Stimulated activated naive CD8-positive, alpha-beta T cell treated with anti-CD3 and anti-CD28 coated beads, Interleukin-15, Interleukin-2, amounts not matched to agents 100 ng/mL and 50 ng/mL, for 24 hours (primary cell): ENCODE measurements around the gene TSPAN5.

Experiments
- H3K27ac Mint-ChIP-seq: one replicate; pipeline ENCODE4 v1.8.0; 2021; ENCODE audit warnings: mild to moderate bottlenecking, mixed read lengths
- H3K27me3 Mint-ChIP-seq: one replicate; pipeline ENCODE4 v1.8.0; 2021; ENCODE audit warnings: mixed read lengths
- H3K36me3 Mint-ChIP-seq: one replicate; pipeline ENCODE4 v1.8.0; 2021; ENCODE audit warnings: low read depth, mixed read lengths
- H3K4me1 Mint-ChIP-seq: one replicate; pipeline ENCODE4 v1.8.0; 2021; ENCODE audit warnings: low read depth, mixed read lengths
- H3K4me3 Mint-ChIP-seq: one replicate; pipeline ENCODE4 v1.8.0; 2021; ENCODE audit warnings: mild to moderate bottlenecking, mixed read lengths
- H3K9me3 Mint-ChIP-seq: one replicate; pipeline ENCODE4 v1.8.0; 2021; ENCODE audit warnings: mixed read lengths

TSPAN5 gene

DNA sequence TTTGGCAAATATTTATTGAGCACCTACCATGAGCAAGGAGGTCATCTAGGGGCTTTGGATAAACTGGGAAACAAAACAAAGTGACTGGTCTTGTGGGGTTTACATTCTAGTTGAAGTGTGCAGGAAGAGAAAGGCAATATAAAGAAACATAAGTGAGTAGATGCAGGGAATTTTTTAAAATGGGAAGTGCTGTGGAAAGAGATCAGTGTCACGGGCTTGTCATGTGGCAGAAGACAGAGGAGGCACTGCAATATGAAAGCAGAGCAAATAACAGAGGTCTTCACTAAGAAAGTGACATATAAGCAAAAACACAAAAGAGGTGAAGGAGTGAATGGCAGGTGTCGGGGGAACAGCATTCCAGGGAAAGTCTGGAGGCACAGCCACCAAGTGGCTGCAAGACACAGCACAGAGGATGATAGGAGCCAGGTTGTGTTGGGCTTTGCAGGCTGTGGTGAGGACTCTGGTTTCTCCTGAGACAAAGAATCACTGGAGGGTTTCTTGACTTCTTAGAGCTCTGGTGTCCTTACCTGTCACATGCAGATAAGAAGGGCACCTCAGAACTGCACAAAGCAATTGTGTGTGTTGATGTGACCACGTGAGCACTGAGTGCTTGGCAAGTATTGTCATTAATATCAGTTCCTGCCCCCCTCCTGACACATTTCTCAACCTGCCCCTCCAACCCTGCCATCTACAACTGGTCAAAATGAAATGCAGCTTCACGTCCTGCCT, 143.5 kb downstream of the TSPAN5 start:
- Mint-ChIP-seq H3K4me3 (no peak overlapping the region), H3K4me1 (peaks cover 82% of the 10 kb centered on the region), H3K27ac (peak overlapping the region; percentile 14), H3K9me3 (no peaks in the 10 kb centered on the region), H3K36me3 (no peaks in the 10 kb centered on the region), H3K27me3 (no peaks in the 10 kb centered on the region)

DNA sequence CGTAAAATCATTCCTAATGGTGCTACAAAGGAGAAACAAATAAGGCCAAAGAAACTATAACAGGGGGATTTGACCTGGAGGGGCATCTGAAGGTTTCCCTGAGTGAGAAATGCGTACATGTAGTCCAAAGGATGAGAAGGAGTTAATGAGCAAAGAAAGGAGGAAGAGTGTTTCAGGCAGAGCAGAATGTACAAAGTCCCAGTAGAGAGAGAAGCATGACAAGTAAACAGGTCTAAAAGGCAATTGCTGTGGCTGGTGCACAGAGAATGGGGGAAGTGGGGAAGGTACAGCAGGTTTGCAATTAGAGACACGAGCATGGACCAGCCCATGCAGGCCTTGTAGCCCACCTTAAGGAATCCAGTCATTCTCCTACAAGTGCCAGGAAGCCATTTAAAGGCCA, 145.5 kb downstream of the TSPAN5 start:
- Mint-ChIP-seq H3K27me3 (no peaks in the 10 kb centered on the region), H3K4me3 (no peak overlapping the region), H3K9me3 (no peaks in the 10 kb centered on the region), H3K36me3 (peaks cover 4% of the 10 kb centered on the region), H3K27ac (no peak overlapping the region), H3K4me1 (peaks cover 82% of the 10 kb centered on the region)

DNA sequence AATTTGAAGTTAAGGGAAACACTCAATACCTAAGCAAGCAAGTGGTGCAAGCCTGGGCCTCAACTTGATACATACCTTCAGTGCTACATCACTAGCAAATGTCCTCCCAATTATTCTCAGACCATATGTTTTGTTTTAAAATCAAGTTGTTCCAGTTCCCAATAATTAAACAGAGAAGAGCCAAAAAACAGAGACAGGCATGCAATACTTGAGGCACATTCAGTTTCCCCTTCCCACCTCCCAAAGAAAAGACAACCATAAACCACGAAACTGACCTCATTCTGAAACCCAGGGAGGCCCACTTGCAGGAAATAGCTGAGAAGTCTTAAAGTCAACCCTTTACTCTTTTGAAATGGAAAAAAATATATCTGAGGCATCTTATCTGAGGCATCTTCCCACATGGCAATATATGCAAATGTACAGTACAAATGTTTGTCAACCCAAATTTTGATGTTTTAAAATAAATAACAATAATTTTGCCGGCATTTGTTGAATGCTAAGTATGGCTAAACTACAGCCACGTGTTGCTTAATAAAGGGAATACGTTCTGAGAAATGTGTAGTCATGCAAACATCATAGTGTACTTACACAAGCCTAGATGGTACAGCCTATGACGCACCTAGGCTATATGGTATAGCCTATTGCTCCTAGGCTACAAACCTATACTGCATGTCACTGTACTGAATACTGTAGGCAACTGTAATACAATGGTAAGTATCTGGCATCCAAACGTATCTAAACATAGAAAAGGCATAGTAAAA, 147.5 kb downstream of the TSPAN5 start:
- H3K4me3 Mint-ChIP-seq: peak overlapping the region; percentile 68
- peaks cover 68% of the 10 kb centered on the region for H3K4me1 Mint-ChIP-seq
- H3K27ac Mint-ChIP-seq: peak overlapping the region; percentile 89
- no peaks in the 10 kb centered on the region for H3K9me3 Mint-ChIP-seq
- no peaks in the 10 kb centered on the region for H3K27me3 Mint-ChIP-seq
- H3K36me3 Mint-ChIP-seq: peaks cover 11% of the 10 kb centered on the region

DNA sequence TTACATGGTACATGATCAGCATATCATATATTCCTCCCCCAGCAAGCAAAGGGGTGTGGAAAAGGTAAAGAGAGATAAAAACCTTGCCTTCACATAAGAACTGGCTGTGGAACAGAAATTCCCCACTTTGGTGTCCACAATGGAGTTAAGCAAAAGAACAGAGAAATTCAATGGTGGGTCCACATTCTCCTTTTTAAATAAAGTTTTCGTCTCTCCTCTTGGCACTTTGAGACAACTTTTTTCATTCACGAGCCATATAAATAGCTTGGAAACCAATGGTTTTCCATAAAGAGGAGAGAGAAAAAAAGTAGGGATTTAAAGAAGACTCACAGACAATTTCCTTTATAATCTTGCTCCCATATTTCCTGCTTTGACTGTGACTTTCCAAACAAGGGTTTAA, 148.1 kb downstream of the TSPAN5 start:
- H3K4me3 Mint-ChIP-seq: peak overlapping the region; percentile 68
- no peaks in the 10 kb centered on the region for H3K9me3 Mint-ChIP-seq
- H3K27ac Mint-ChIP-seq: peak overlapping the region; percentile 89
- H3K27me3 Mint-ChIP-seq: no peaks in the 10 kb centered on the region
- peaks cover 62% of the 10 kb centered on the region for H3K4me1 Mint-ChIP-seq
- H3K36me3 Mint-ChIP-seq: peaks cover 13% of the 10 kb centered on the region

DNA sequence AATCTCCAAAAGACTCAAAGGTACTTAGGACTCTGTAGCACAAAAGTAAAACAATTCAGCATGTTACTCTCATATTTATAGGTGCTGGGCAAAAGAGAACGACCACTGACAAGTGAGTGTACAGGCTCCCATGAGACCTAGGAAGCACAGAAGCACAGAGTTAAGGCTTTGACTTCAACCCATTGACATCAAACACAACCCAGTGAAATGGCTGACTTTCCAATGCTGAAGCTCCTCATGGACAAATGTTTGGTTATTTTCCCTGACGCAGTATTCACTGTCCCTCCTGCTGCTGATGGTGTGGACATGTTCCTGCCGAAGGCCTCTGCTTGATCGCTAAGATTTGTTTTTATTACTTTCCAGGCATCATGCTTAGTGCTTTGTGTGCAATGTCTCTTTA, 148.7 kb downstream of the TSPAN5 start:
- Mint-ChIP-seq H3K27me3 (no peaks in the 10 kb centered on the region), H3K4me3 (no peak overlapping the region), H3K27ac (no peak overlapping the region), H3K9me3 (no peaks in the 10 kb centered on the region), H3K4me1 (peaks cover 56% of the 10 kb centered on the region), H3K36me3 (peaks cover 15% of the 10 kb centered on the region)

DNA sequence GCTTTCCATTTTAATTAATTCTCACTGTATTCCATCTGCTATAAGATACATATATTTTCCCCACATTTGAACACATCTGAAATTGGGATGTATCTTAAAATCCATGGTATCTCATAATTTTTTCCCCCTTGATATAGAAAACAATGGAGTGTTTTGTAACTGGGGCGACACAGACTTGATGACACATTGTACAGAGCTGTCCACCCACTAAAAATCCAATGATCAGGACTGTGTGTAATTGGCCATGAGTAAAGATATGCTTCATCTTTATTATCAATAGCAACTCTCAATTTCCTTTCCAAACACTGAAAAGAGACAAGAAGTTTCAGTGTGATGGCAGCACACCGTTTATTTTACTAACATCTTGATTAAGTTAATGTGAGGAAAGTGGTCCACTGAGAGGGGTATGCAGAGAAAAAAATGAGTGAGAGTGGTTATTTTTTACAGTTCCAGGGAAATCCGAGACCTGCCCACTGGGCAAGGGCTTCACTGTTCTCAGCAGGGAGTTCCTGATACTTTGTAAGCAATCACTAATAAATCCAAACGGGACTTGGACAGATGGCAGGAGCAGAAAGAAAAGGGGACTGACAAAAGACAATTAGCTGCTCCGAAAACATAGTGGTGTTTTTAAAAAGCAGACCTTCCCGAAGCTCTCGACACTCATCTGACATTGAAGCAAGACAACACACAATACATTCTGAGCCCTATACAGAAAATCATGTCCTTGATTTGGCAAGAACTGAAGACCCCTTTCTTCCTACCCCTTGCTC, 149.4 kb downstream of the TSPAN5 start:
- no peaks in the 10 kb centered on the region for H3K9me3 Mint-ChIP-seq
- H3K4me1 Mint-ChIP-seq: peaks cover 57% of the 10 kb centered on the region
- H3K4me3 Mint-ChIP-seq: no peak overlapping the region
- H3K27ac Mint-ChIP-seq: no peak overlapping the region
- H3K36me3 Mint-ChIP-seq: peaks cover 20% of the 10 kb centered on the region
- H3K27me3 Mint-ChIP-seq: no peaks in the 10 kb centered on the region

DNA sequence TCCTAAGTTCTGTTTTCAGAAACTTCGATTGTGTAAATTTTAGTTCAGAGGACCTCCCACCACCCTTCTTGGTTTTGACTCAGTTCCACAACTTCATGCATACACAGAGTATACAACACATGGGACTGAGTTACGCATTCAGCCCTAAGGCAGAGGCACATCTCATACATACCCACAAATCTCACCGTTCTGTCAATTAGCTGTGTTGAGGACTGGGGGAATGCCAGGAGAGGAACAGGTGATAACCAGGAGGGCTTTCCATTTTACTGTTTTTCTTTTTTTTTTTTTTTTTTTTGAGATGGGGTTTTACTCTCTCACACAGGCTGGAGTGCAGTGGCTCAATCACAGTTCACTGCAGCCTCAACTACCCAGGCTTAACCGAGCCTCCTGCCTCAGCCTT, 150.2 kb downstream of the TSPAN5 start:
- Mint-ChIP-seq H3K9me3 (no peaks in the 10 kb centered on the region), H3K4me1 (peaks cover 56% of the 10 kb centered on the region), H3K4me3 (no peak overlapping the region), H3K27me3 (no peaks in the 10 kb centered on the region), H3K36me3 (peaks cover 20% of the 10 kb centered on the region), H3K27ac (no peak overlapping the region)

DNA sequence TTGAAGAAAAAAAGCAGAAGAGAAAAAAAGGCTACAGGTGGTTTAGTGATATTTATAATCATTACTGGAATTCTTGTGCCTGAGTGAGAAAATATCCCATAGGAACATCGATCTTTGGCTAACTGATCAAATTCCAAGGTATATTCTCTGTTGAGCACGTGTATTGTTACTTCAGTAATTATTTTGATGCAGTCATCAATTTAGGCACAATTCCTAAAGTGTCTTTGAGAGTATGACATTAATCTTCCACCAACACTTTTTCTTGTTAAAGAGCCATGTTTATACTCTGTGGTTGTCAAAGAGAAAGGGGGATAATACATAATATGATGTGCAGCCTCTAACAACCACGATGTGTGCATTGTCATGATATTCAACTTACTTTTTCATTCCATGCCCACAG, 151.1 kb downstream of the TSPAN5 start:
- Mint-ChIP-seq H3K4me1 (peaks cover 49% of the 10 kb centered on the region), H3K36me3 (peaks cover 26% of the 10 kb centered on the region), H3K9me3 (no peaks in the 10 kb centered on the region), H3K4me3 (no peak overlapping the region), H3K27ac (no peak overlapping the region), H3K27me3 (no peaks in the 10 kb centered on the region)

DNA sequence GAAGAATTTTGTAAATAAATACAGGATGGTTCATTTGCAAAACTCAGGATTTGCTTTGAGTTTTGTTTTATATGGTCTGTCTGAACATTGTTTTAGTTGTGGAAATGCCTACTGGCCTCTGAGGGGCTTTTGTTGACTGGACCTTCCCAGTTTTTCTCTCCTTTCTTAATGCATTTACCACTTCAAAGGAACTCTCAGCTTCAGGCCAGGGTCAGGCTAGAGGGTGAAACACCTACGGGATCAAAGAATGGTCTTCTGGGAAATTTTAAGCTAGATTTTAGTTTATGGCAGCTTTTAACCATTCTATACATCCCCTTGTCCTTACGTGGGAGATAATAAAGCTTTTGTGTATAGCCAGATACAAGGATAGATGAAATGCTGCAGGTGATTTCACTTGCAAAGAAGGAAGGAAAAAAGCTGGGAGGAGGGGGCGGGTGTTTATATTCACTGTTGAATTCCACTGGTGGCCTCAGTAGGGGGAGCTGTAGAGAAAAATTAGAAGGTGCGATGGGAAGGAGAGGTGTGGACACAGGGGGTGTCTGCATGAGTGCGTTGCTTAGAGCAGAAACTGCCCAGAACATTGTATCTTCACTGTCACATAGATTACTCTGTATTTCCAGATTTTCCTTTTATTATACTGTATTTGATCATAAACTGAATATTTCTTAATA, 151.8 kb downstream of the TSPAN5 start:
- H3K27me3 Mint-ChIP-seq: no peaks in the 10 kb centered on the region
- peaks cover 49% of the 10 kb centered on the region for H3K4me1 Mint-ChIP-seq
- H3K36me3 Mint-ChIP-seq: peaks cover 31% of the 10 kb centered on the region
- no peak overlapping the region for H3K27ac Mint-ChIP-seq
- no peak overlapping the region for H3K4me3 Mint-ChIP-seq
- H3K9me3 Mint-ChIP-seq: no peaks in the 10 kb centered on the region

DNA sequence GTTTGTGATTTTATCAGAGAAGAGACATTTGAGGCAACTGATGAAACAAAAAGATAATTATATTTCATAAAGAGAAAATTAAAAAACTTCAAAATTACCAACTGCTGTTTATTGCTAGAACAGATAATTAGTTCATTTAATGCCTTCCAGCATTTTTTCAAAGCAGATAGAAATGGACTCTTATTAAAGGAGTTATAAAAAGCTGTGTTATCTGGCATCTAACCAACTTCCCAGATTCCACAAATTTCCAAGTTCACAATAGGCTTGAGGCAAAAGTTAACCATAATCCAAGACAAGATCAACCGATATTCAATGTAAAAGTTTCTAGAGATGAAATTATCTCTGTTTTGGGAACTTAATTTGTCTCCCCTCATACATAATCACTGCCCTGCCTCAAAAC, 152.4 kb downstream of the TSPAN5 start:
- H3K27ac Mint-ChIP-seq: no peak overlapping the region
- H3K9me3 Mint-ChIP-seq: peaks cover 5% of the 10 kb centered on the region
- peaks cover 37% of the 10 kb centered on the region for H3K36me3 Mint-ChIP-seq
- peaks cover 49% of the 10 kb centered on the region for H3K4me1 Mint-ChIP-seq
- no peaks in the 10 kb centered on the region for H3K27me3 Mint-ChIP-seq
- no peak overlapping the region for H3K4me3 Mint-ChIP-seq

DNA sequence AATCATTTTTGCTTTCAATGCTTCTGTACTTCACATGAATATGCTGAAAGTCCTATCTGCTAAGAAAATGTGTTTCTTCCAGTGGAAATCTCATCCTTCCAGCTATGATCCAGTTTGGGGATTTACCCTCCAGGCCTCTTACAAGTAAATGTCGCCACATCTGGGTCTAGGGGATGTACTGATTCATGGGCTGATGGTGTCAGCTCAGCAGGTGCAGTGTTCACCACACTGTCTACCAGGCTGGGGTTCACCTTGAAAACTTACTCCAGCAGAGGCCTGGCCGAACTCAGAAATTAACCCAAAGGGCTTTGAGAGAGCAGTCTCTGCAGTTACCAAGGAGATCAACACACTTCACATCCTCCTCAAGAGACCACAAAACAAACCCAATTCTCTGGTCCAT, 154.3 kb downstream of the TSPAN5 start:
- Mint-ChIP-seq H3K4me1 (peaks cover 38% of the 10 kb centered on the region), H3K36me3 (peaks cover 40% of the 10 kb centered on the region), H3K27ac (no peak overlapping the region), H3K4me3 (no peak overlapping the region), H3K9me3 (peaks cover 5% of the 10 kb centered on the region), H3K27me3 (no peaks in the 10 kb centered on the region)

DNA sequence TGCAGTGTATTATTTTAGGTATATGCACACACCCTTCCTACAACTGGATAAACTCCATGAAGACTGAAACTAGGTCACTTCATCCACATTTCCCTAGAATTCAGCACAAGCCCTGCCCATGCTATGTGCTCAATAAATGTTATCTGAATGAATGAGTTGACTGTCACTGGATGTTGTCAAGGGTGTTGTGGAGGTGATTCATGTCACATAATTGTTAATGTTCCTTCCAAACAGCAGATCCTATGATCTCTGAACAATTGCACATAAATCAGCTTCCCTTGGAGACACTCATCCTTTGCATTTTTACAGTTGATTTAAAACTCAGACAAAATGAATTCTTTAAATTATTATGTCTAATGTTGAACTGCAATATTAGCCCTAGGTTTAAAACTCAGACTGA, 154.7 kb downstream of the TSPAN5 start:
- Mint-ChIP-seq H3K4me1 (peaks cover 34% of the 10 kb centered on the region), H3K27ac (no peak overlapping the region), H3K4me3 (no peak overlapping the region), H3K36me3 (peaks cover 40% of the 10 kb centered on the region), H3K9me3 (peaks cover 5% of the 10 kb centered on the region), H3K27me3 (no peaks in the 10 kb centered on the region)

DNA sequence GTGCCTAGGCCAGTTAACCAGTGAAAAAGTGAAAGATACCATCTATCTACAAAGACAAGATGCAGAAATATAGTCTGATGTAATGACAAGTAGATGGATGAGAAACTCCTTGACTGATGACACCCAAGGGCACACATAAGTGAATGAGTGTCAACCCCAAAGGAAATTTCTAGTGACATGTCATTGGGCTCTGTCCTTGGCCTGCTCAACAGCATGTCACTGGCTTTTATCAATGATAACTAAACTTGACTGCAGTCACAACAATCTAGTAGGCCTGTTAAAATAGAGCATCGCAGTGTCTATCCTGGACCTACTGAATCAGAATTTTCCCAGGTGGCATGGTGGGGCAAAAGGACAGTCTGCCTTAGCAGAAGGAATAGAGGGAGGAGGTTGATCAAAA, 155.8 kb downstream of the TSPAN5 start:
- Mint-ChIP-seq H3K36me3 (peaks cover 40% of the 10 kb centered on the region), H3K4me3 (no peak overlapping the region), H3K27ac (peak overlapping the region; percentile 14), H3K4me1 (peaks cover 24% of the 10 kb centered on the region), H3K27me3 (no peaks in the 10 kb centered on the region), H3K9me3 (peaks cover 5% of the 10 kb centered on the region)

DNA sequence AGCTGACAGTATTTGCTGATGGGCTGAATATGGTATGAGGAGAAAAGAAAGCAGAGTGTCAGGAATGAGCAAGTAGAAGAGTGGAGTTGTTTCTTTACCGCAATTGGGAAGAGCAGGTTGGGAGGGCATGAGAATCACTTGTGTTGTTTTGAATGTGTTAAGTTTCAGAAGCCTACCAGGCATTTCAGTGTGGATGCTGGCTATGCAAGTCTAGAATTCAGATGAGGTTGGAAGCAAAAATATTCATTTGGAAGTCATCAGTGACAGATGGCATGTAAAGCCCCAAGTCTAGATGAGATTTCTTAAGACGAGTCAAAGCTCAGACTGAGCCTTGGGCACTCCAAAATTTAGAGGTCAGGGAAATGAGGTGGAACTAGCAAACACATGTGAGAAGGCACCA, 156.4 kb downstream of the TSPAN5 start:
- H3K27ac Mint-ChIP-seq: no peak overlapping the region
- H3K9me3 Mint-ChIP-seq: peaks cover 5% of the 10 kb centered on the region
- peaks cover 21% of the 10 kb centered on the region for H3K4me1 Mint-ChIP-seq
- H3K36me3 Mint-ChIP-seq: peaks cover 34% of the 10 kb centered on the region
- no peak overlapping the region for H3K4me3 Mint-ChIP-seq
- no peaks in the 10 kb centered on the region for H3K27me3 Mint-ChIP-seq

DNA sequence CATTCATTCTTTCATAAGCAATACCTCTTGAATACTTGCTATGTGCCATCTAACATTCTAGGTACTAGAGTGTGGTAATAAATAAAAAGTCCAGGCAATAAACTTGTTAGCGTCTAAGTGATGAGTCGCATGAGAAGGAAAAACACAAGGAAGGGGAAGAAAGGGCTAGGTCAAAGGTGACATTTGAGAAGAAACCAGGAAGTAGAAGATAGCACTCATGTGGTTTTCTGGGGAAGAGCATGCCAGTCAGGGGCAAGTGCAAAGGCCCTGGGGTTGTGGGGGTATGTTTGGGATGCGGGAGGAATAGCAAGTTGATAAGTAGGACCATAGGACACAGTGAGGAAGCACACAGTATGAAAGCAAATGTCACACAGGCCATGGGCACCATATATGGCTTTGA, 157.0 kb downstream of the TSPAN5 start:
- Mint-ChIP-seq H3K27ac (no peak overlapping the region), H3K27me3 (no peaks in the 10 kb centered on the region), H3K4me3 (no peak overlapping the region), H3K4me1 (peaks cover 21% of the 10 kb centered on the region), H3K36me3 (peaks cover 37% of the 10 kb centered on the region), H3K9me3 (peaks cover 5% of the 10 kb centered on the region)
